GM12865 (cell line): Measurements from ENCODE around the gene CSK.

ENCODE experiments used
- DNase-seq: peaks from one replicate; pipeline ENCODE4 v3.0.0; 2010; ENCODE audit warnings: low read depth
- H3K4me3 ChIP-seq: 2 replicates; pipeline ENCODE4 v1.5.1; 2011; ENCODE audit warnings: mild to moderate bottlenecking, low read depth, low read length, control low read depth
- CTCF ChIP-seq: IDR thresholded peaks from 2 replicates; pipeline ENCODE4 v1.5.1; 2011; ENCODE audit warnings: low read length, control low read depth, low read depth, inconsistent platforms; ENCODE audit not compliant: insufficient read depth; ENCODE audit errors: missing control alignments

The CSK gene

GRCh38 chr15:74786551-74787165 lies 4.8 kb downstream of the CSK start:
- DNase-seq = peak; percentile 74
- no peak for TF ChIP-seq CTCF

GRCh38 chr15:74787251-74788041 lies 5.6 kb downstream of the CSK start:
- H3K4me3 ChIP-seq = peak overlapping the region; percentile 98
- peak; percentile 97 for DNase-seq
- TF ChIP-seq CTCF = peak; percentile 88

More at GRCh38 chr15:74786551-74787165, 4.8 kb downstream of the CSK start:
- H3K4me3 ChIP-seq = peak overlapping the region; percentile 98

- TF ChIP-seq CTCF = no peak
- H3K4me3 ChIP-seq = peak overlapping the region; percentile 98
- no peak for DNase-seq
Measured at GRCh38 chr15:74788042-74788682, 6.3 kb downstream of the CSK start.

GRCh38 chr15:74788683-74789151 lies 6.8 kb downstream of the CSK start:
- H3K4me3 ChIP-seq = peak overlapping the region; percentile 98
- TF ChIP-seq CTCF = no peak
- DNase-seq = peak; percentile 97

GRCh38 chr15:74789171-74789631 lies 7.3 kb downstream of the CSK start:
- peak; percentile 89 for DNase-seq
- no peak for TF ChIP-seq CTCF
- H3K4me3 ChIP-seq = peak overlapping the region; percentile 98

GRCh38 chr15:74789741-74790079 lies 7.8 kb downstream of the CSK start:
- no peak for TF ChIP-seq CTCF
- peak overlapping the region; percentile 98 for H3K4me3 ChIP-seq
- no peak for DNase-seq
